GM23248 (cell line): ENCODE measurements around the gene CDH4. TPM values are rescaled to one million over a fixed set of nuclear protein-coding genes. Genes with fewer than 3 reads are reported as not detected.

Experiments used
- DNase-seq: peaks from one replicate; pipeline ENCODE4 v3.0.0-alpha.2; 2015
- H2AFZ ChIP-seq: fragments of 200-600 bp; sonication (generic); 2 replicates; pipeline ENCODE4 v1.6.1; 2016; ENCODE audit warnings: antibody characterized with exemption
- H3F3A ChIP-seq: fragments of 200-600 bp; sonication (generic); 2 replicates; pipeline ENCODE4 v1.6.1; 2016; ENCODE audit warnings: mild to moderate bottlenecking, antibody characterized with exemption, mixed run types; ENCODE audit not compliant: insufficient read depth
- H3K27ac ChIP-seq: fragments of 200-600 bp; sonication (generic); 2 replicates; pipeline ENCODE4 v1.5.1; 2016; ENCODE audit warnings: mild to moderate bottlenecking
- H3K27me3 ChIP-seq: fragments of 200-600 bp; sonication (generic); replicated peaks from 2 replicates; pipeline ENCODE4 v1.6.1; 2016; ENCODE audit warnings: mild to moderate bottlenecking; ENCODE audit not compliant: insufficient read depth
- H3K36me3 ChIP-seq: fragments of 200-600 bp; sonication (generic); 2 replicates; pipeline ENCODE4 v1.6.1; 2016; ENCODE audit warnings: low read depth, mild to moderate bottlenecking
- H3K4me1 ChIP-seq: fragments of 200-600 bp; sonication (generic); 2 replicates; pipeline ENCODE4 v1.6.1; 2016; ENCODE audit warnings: mild to moderate bottlenecking; ENCODE audit not compliant: insufficient read depth
- H3K4me2 ChIP-seq: fragments of 200-600 bp; sonication (generic); one replicate; pipeline ENCODE4 v1.6.1; 2016; ENCODE audit warnings: mild to moderate bottlenecking; ENCODE audit not compliant: unreplicated experiment
- H3K4me3 ChIP-seq: fragments of 200-600 bp; sonication (generic); 2 replicates; pipeline ENCODE4 v1.5.1; 2016; ENCODE audit warnings: mild to moderate bottlenecking
- H3K79me2 ChIP-seq: fragments of 200-600 bp; sonication (generic); 2 replicates; pipeline ENCODE4 v1.6.1; 2016; ENCODE audit warnings: mild to moderate bottlenecking; ENCODE audit not compliant: insufficient read depth
- H3K9ac ChIP-seq: fragments of 200-600 bp; sonication (generic); 2 replicates; pipeline ENCODE4 v1.6.1; 2016; ENCODE audit warnings: mild to moderate bottlenecking
- H3K9me2 ChIP-seq: fragments of 200-600 bp; sonication (generic); 2 replicates; pipeline ENCODE4 v1.6.1; 2016; ENCODE audit warnings: mixed run types, mild to moderate bottlenecking, moderate library complexity; ENCODE audit not compliant: insufficient read depth
- H3K9me3 ChIP-seq: fragments of 200-600 bp; sonication (generic); one replicate; pipeline ENCODE4 v1.6.1; 2017; ENCODE audit warnings: low read depth
- H4K20me1 ChIP-seq: fragments of 200-600 bp; sonication (generic); 2 replicates; pipeline ENCODE4 v1.6.0; 2016; ENCODE audit not compliant: insufficient read depth
- EZH2 ChIP-seq: fragments of 200-600 bp; sonication (generic); IDR thresholded peaks from 2 replicates; pipeline ENCODE4 v1.6.1; 2018; ENCODE audit warnings: antibody characterized with exemption, mild to moderate bottlenecking; ENCODE audit not compliant: insufficient read depth, poor library complexity, severe bottlenecking
- EZH2phosphoT487 ChIP-seq: fragments of 200-600 bp; sonication (generic); IDR thresholded peaks from 2 replicates; pipeline ENCODE4 v1.6.1; 2018; ENCODE audit warnings: antibody characterized with exemption, moderate library complexity, mild to moderate bottlenecking, low read depth; ENCODE audit not compliant: insufficient read depth
- WGBS, 2 experiments: methylation state at CpG; one replicate each; pipeline ENCODE4 v1.1.6; 2015 to 2017; ENCODE audit warnings: low lambda C conversion rate in 2 of 2, low coverage in 1 of 2; ENCODE audit errors: missing lambda C conversion rate in 2 of 2; 5-methylcytosine and 5-hydroxymethylcytosine counted together
- in situ Hi-C: fragments of 300-500 bp; cut with MboI; formaldehyde crosslinking; loops from 2 replicates; pipeline ENCODE4 v1.15.0; 2020
- polyA plus RNA-seq: library from polyadenylated mRNA; unstranded; fragments of >200 nt; fragmentation: Nextera tagmentation; extraction: Ambion mirVana; gene quantifications from 2 replicates; pipeline ENCODE4 v1.2.1, GENCODE V29; 2016
- total RNA-seq: library from RNA; depleted of rRNA; stranded (reverse); fragments of >200 nt; shearing (Covaris generic); gene quantifications from 2 replicates; pipeline ENCODE4 v1.2.3, GENCODE V29; 2014

The CDH4 gene
- total and polyA plus RNA-seq, 2 experiments from 2014 or later: 1.1 to 3.9 TPM

GRCh38 chr20:61630816-61631215 lies 378.8 kb downstream of the CDH4 start:
- Histone ChIP-seq H3K9me3 (no peaks in the 10 kb centered on the region), H3F3A (no peaks in the 10 kb centered on the region), H3K79me2 (no peaks in the 10 kb centered on the region), H3K36me3 (no peaks in the 10 kb centered on the region), H3K4me3 (no peak overlapping the region), H3K27me3 (0 out of 2 replicates have a peak, but pooled peaks cover 3% of the 10 kb centered on the region), H3K9ac (no peak overlapping the region), H3K9me2 (no peaks in the 10 kb centered on the region), H4K20me1 (no peaks in the 10 kb centered on the region), H3K4me1 (no peaks in the 10 kb centered on the region), H3K27ac (no peak overlapping the region), H2AFZ (no peak overlapping the region), H3K4me2 (no peak overlapping the region)
- TF ChIP-seq EZH2 (no peak), EZH2phosphoT487 (no peak)
- 34 to 37% methylated on average over 10 of the region's 10 CpGs for WGBS, 2 experiments
- no peak for DNase-seq
- in situ Hi-C loops: no loop called here

GRCh38 chr20:61631751-61632150 lies 379.7 kb downstream of the CDH4 start:
- 63 to 65% methylated on average over 17 of the region's 17 CpGs for WGBS, 2 experiments
- Histone ChIP-seq H3K9ac (no peak overlapping the region), H3K9me3 (no peaks in the 10 kb centered on the region), H3K27ac (no peak overlapping the region), H2AFZ (no peak overlapping the region), H3K36me3 (no peaks in the 10 kb centered on the region), H3F3A (no peaks in the 10 kb centered on the region), H3K4me2 (no peak overlapping the region), H3K4me1 (no peaks in the 10 kb centered on the region), H3K9me2 (no peaks in the 10 kb centered on the region), H3K79me2 (no peaks in the 10 kb centered on the region), H3K27me3 (0 out of 2 replicates have a peak, but pooled peaks cover 3% of the 10 kb centered on the region), H3K4me3 (no peak overlapping the region), H4K20me1 (no peaks in the 10 kb centered on the region)
- in situ Hi-C loops: no loop called here
- no peak for DNase-seq
- no peak for TF ChIP-seq EZH2phosphoT487
- no peak for TF ChIP-seq EZH2

GRCh38 chr20:61633004-61633403 lies 380.9 kb downstream of the CDH4 start:
- H4K20me1 ChIP-seq: no peaks in the 10 kb centered on the region
- TF ChIP-seq EZH2 (no peak), EZH2phosphoT487 (no peak)
- no peak overlapping the region for H3K4me2 ChIP-seq
- H3K27ac ChIP-seq: no peak overlapping the region
- H3K27me3 ChIP-seq: peaks cover 3% of the 10 kb centered on the region; the same call in 1 of the 2 replicates
- H3K4me1 ChIP-seq: no peaks in the 10 kb centered on the region
- H3K4me3 ChIP-seq: no peak overlapping the region
- no peak overlapping the region for H3K9ac ChIP-seq
- DNase-seq: no peak
- no peak overlapping the region for H2AFZ ChIP-seq
- H3F3A ChIP-seq: no peaks in the 10 kb centered on the region
- H3K9me2 ChIP-seq: no peaks in the 10 kb centered on the region
- no peaks in the 10 kb centered on the region for H3K36me3 ChIP-seq
- H3K79me2 ChIP-seq: no peaks in the 10 kb centered on the region
- in situ Hi-C loops: no loop called here
- H3K9me3 ChIP-seq: no peaks in the 10 kb centered on the region
- 5 to 6% methylated on average over 1 of the region's 1 CpG for WGBS, 2 experiments

GRCh38 chr20:61634376-61635145 lies 382.5 kb downstream of the CDH4 start:
- Histone ChIP-seq H3K9me3 (no peaks in the 10 kb centered on the region), H3K4me3 (no peak overlapping the region), H3K79me2 (no peaks in the 10 kb centered on the region), H3K4me2 (no peak overlapping the region), H3K36me3 (no peaks in the 10 kb centered on the region), H3K9ac (no peak overlapping the region), H3K27ac (no peak overlapping the region), H3F3A (no peaks in the 10 kb centered on the region), H3K27me3 (peaks cover under 1% of the 10 kb centered on the region; the same call in 1 of the 2 replicates), H3K4me1 (no peaks in the 10 kb centered on the region; the same call in 1 of the 2 replicates), H3K9me2 (no peaks in the 10 kb centered on the region), H2AFZ (no peak overlapping the region), H4K20me1 (no peaks in the 10 kb centered on the region)
- TF ChIP-seq EZH2 (no peak), EZH2phosphoT487 (no peak)
- DNase-seq: no peak
- 64% methylated on average over 27 to 28 of the region's 28 CpGs for WGBS, 2 experiments
- in situ Hi-C loops: no loop called here
